Hepatocyte (in vitro differentiated cells): ENCODE measurements around the gene KIF3A. TPM values are rescaled to one million over a fixed set of nuclear protein-coding genes. Genes with fewer than 3 reads are reported as not detected.
"Not testable (repeated sequence)": the region's sequence is repeated elsewhere in the genome, so short reads cannot be mapped to it uniquely, and the experiment has no call there.

Source experiments
- DNase-seq: peaks from one replicate; pipeline ENCODE4 v3.0.0-alpha.2; 2016; ENCODE audit warnings: low spot score
- H2AFZ ChIP-seq: fragments of 200-600 bp; sonication (generic); 2 replicates; pipeline ENCODE4 v1.6.0; 2016; ENCODE audit warnings: antibody characterized with exemption, mild to moderate bottlenecking
- H3K27ac ChIP-seq: fragments of 200-600 bp; sonication (generic); 2 replicates; pipeline ENCODE4 v1.5.1; 2016; ENCODE audit warnings: mild to moderate bottlenecking
- H3K27me3 ChIP-seq: fragments of 200-600 bp; sonication (generic); 2 replicates; pipeline ENCODE4 v1.6.1; 2016
- H3K36me3 ChIP-seq: fragments of 200-600 bp; sonication (generic); replicated peaks from 2 replicates; pipeline ENCODE4 v1.5.1; 2016; ENCODE audit warnings: low read depth; ENCODE audit not compliant: insufficient read depth
- H3K4me1 ChIP-seq: fragments of 200-600 bp; sonication (generic); 2 replicates; pipeline ENCODE4 v1.5.1; 2016; ENCODE audit warnings: mild to moderate bottlenecking, moderate library complexity; ENCODE audit not compliant: insufficient read depth
- H3K4me2 ChIP-seq: fragments of 200-600 bp; sonication (generic); 2 replicates; pipeline ENCODE4 v1.6.0; 2016
- H3K4me3 ChIP-seq: fragments of 200-600 bp; sonication (generic); 2 replicates; pipeline ENCODE4 v1.5.1; 2016; ENCODE audit warnings: mild to moderate bottlenecking
- H3K79me2 ChIP-seq: fragments of 200-600 bp; sonication (generic); 2 replicates; pipeline ENCODE4 v1.6.0; 2017; ENCODE audit warnings: mild to moderate bottlenecking
- H3K9me2 ChIP-seq: fragments of 200-600 bp; sonication (generic); replicated peaks from 2 replicates; pipeline ENCODE4 v1.6.0; 2017; ENCODE audit warnings: mild to moderate bottlenecking; ENCODE audit not compliant: insufficient read depth
- H3K9me3 ChIP-seq: fragments of 200-600 bp; sonication (generic); 2 replicates; pipeline ENCODE4 v1.5.1; 2016; ENCODE audit warnings: low read depth, mild to moderate bottlenecking
- H4K20me1 ChIP-seq: fragments of 200-600 bp; sonication (generic); 2 replicates; pipeline ENCODE4 v1.6.0; 2016; ENCODE audit warnings: mild to moderate bottlenecking; ENCODE audit not compliant: insufficient read depth, poor library complexity, severe bottlenecking
- CTCF ChIP-seq: fragments of 200-600 bp; sonication (generic); IDR thresholded peaks from 2 replicates; pipeline ENCODE4 v1.5.1; 2016; ENCODE audit warnings: antibody characterized with exemption, mild to moderate bottlenecking; ENCODE audit not compliant: poor library complexity
- EZH2 ChIP-seq: fragments of 200-600 bp; sonication (generic); IDR thresholded peaks from 2 replicates; pipeline ENCODE4 v1.6.1; 2016; ENCODE audit warnings: antibody characterized with exemption, mild to moderate bottlenecking, borderline replicate concordance
- EZH2phosphoT487 ChIP-seq: fragments of 200-600 bp; sonication (generic); IDR thresholded peaks from one replicate; pipeline ENCODE4 v1.6.1; 2018; ENCODE audit warnings: antibody characterized with exemption, mild to moderate bottlenecking, low read depth, moderate library complexity; ENCODE audit not compliant: unreplicated experiment, severe bottlenecking
- WGBS: methylation state at CpG from one replicate; pipeline ENCODE4 v1.1.6; 2016; ENCODE audit warnings: low lambda C conversion rate; ENCODE audit errors: missing lambda C conversion rate; 5-methylcytosine and 5-hydroxymethylcytosine counted together
- polyA plus RNA-seq: library from polyadenylated mRNA; unstranded; fragments of >200 nt; fragmentation: Nextera tagmentation; extraction: Ambion mirVana; gene quantifications from 2 replicates; pipeline ENCODE4 v1.2.1, GENCODE V29; 2016
- total RNA-seq: library from RNA; depleted of rRNA; stranded (reverse); fragments of >200 nt; gene quantifications from 2 replicates; pipeline ENCODE4 v1.2.3, GENCODE V29; 2014

Gene KIF3A
- total and polyA plus RNA-seq, 2 experiments from 2014 or later, result 9.2 to 12.6 TPM

GRCh38 chr5:132704875-132705274 lies 32.5 kb downstream of the KIF3A start:
- H3K27me3 ChIP-seq, result no peaks in the 10 kb centered on the region
- H4K20me1 ChIP-seq, result no peaks in the 10 kb centered on the region
- H3K9me2 ChIP-seq, result no peaks in the 10 kb centered on the region
- no peaks in the 10 kb centered on the region for H3K9me3 ChIP-seq
- no peak overlapping the region for H3K4me3 ChIP-seq
- no peak overlapping the region for H3K4me2 ChIP-seq
- H2AFZ ChIP-seq, result no peak overlapping the region
- H3K79me2 ChIP-seq, result no peaks in the 10 kb centered on the region
- no peaks in the 10 kb centered on the region for H3K4me1 ChIP-seq
- DNase-seq, result no peak
- TF ChIP-seq CTCF, result no peak
- no peak for TF ChIP-seq EZH2
- no peak for TF ChIP-seq EZH2phosphoT487
- H3K36me3 ChIP-seq, result no peaks in the 10 kb centered on the region
- H3K27ac ChIP-seq, result no peak overlapping the region
- WGBS, result 96% methylated on average over 1 of the region's 1 CpG

GRCh38 chr5:132695956-132696355 lies 41.4 kb downstream of the KIF3A start:
- Histone ChIP-seq H4K20me1 (no peaks in the 10 kb centered on the region), H3K4me3 (no peak overlapping the region), H2AFZ (no peak overlapping the region), H3K9me3 (no peaks in the 10 kb centered on the region), H3K27me3 (no peaks in the 10 kb centered on the region), H3K36me3 (no peaks in the 10 kb centered on the region), H3K4me2 (no peak overlapping the region), H3K9me2 (no peaks in the 10 kb centered on the region), H3K27ac (no peak overlapping the region), H3K4me1 (no peaks in the 10 kb centered on the region), H3K79me2 (no peaks in the 10 kb centered on the region)
- no peak for TF ChIP-seq CTCF
- no peak for TF ChIP-seq EZH2
- no peak for TF ChIP-seq EZH2phosphoT487
- no peak for DNase-seq
- WGBS, result 93% methylated on average over 4 of the region's 4 CpGs

GRCh38 chr5:132692632-132692967 lies 44.7 kb downstream of the KIF3A start:
- Histone ChIP-seq H3K9me3 (no peaks in the 10 kb centered on the region), H3K36me3 (no peaks in the 10 kb centered on the region), H3K9me2 (no peaks in the 10 kb centered on the region), H3K4me1 (no peaks in the 10 kb centered on the region), H2AFZ (no peak overlapping the region), H3K79me2 (no peaks in the 10 kb centered on the region), H4K20me1 (no peaks in the 10 kb centered on the region), H3K4me3 (no peak overlapping the region), H3K27me3 (no peaks in the 10 kb centered on the region), H3K27ac (no peak overlapping the region), H3K4me2 (no peak overlapping the region)
- DNase-seq, result no peak
- TF ChIP-seq EZH2phosphoT487, result no peak

- not testable (repeated sequence) for H4K20me1 ChIP-seq, H3K9me3 ChIP-seq, H3K79me2 ChIP-seq, H2AFZ ChIP-seq, H3K4me1 ChIP-seq, H3K27me3 ChIP-seq, H3K36me3 ChIP-seq, H3K4me2 ChIP-seq, DNase-seq, H3K27ac ChIP-seq, H3K4me3 ChIP-seq, H3K9me2 ChIP-seq
- 77% methylated on average over 5 of the region's 5 CpGs for WGBS
Measured at GRCh38 chr5:132691755-132692631, 45.4 kb downstream of the KIF3A start.
